Measurements from ENCODE around the gene ADAMTS20.

Gene ADAMTS20

DNA sequence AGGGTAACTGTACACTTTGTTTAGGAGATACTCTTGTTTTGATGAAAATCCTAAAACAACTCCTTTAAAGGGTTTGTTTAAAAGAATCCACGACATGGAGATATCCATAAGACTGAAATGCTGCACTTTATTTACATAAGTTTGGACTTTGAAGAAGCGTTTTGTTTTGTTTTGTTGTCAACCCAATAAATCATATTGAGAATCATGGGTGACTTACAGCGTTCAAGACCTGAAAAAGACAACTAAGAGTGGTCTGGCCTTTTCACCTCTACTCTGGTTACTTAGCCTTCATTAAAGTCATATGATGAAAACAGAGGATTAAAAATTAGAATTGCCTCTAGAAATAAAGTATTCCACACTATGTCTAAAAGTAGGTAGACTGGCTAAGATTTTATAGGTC is 234.8 kb downstream of the ADAMTS20 start:
- no peak for DNase-seq (ENCODE audit: low read depth in 2 of 2, low spot score in 1 of 2)

DNA sequence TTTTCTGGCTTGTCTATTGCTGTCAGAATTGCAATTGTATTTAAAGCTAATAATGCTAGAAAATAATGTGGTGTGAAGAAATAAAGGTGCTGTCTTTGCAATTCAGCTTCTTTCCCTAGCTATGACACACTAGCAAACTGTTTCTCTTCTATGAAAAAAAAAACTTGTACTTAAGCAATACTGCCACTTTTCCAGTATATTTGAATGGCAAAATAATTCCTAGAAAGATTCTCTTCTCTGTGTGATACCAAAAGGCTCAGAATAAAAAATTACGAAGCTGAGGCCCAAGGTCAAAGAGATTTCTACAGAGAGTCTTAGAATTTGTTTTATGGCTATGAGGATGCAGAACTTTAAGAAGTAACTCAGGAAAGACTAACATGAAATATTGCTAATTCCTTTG is 235.5 kb downstream of the ADAMTS20 start:
- DNase-seq (ENCODE audit: low read depth in 2 of 2, low spot score in 1 of 2) = no peak

DNA sequence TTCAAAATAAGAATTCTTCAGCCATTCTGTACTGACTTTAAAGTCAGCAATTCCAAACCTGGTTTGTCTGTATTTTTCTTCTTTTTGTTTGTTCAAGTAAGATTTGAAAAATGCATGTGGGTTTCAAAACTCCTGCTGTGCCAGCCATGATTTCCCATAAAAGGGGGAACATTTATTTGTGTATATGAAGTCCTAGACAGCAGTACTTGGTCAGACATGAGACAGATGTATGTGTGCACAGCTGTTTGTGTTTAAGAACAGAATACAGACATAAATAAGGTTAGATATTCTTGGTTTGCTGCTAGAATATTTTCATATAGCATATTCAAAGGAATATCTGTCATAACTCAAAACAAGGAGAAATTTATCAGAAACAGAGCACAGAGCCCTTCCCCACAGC is 236.0 kb downstream of the ADAMTS20 start:
- no peak for DNase-seq (ENCODE audit: low read depth in 2 of 2, low spot score in 1 of 2)

DNA sequence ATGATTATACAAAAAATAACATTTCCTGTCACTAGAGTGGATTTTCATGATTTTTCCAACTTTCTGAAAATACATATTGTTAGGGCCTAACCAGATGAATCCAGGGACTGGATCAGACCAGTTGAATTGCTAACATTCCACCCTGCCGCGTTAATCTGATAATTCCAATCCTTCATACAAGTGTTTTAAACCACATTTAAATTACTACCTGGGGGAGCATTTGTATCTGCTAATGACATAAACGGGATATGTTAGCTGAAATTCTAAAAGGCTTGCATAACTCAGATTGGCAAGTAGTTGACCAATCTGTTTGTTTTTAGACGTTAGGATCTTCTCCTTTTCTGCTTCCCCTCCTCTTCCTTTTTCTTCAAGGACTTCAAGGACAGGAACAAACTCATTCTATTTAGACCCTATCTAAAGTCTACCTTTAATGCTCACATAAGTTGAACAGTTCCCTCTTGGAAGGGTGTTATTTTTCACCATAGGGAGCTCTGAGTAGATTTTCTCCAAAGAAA is 239.0 kb downstream of the ADAMTS20 start:
- no peak for DNase-seq (ENCODE audit: low read depth in 2 of 2, low spot score in 1 of 2)

DNA sequence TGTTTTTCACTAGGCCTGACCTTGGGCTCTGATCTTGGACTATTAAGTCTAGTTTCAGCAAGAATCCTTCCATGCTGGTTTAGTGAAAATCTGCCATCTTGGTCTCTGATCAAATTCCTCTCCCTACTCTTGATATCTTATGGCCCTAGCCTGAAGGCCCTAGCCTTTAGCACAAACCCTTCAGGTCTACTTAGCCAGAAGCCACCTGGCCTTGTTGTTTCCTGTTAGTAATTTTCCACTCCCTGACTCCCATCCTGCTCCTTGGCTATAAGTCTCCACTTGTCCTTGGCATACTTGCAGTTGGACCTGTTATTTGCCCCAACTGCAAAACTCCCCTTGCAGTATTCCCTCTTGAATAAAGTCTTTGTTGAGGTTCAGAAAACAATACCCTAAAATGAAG is 241.4 kb downstream of the ADAMTS20 start:
- no peak for DNase-seq (ENCODE audit: low read depth in 2 of 2, low spot score in 1 of 2)

DNA sequence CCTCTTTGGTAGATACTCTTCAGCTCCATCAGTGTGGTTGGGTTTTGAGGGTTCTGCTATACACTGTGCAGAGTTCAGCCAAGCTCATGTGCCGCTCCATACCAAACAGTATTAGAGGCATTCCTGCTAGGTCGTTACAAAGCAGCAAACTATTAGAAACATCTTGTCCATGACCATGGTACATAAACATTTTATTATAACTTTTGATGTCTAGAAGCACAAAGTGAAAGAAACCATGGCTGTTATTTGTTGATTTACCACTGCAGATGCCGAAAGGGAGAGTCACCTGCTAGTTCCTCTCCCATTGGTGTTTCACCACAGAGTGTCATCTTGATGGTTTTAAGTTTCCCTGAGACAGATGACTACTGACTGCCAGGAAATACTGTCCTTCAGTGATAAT is 242.0 kb downstream of the ADAMTS20 start:
- no peak for DNase-seq (ENCODE audit: low read depth in 2 of 2, low spot score in 1 of 2)

DNA sequence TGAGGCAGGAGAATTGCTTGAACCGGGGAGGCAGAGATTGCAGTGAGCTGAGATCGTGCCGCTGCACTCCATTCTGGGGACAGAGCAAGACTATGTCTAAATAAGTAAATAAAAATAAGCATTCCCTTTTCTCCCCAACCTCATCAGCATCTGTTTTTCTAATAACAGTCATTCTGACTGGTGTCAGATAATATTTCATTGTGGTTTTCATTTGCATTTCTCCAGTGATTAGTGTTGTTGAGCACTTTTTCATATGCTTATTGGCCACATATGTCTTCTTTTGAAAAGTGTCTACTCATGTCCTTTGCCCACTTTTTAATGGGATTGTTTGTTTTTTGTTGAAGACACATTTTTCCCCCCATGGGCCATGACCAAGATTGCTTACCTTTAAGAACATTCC is 243.2 kb downstream of the ADAMTS20 start:
- no peak for DNase-seq (ENCODE audit: low read depth in 2 of 2, low spot score in 1 of 2)

DNA sequence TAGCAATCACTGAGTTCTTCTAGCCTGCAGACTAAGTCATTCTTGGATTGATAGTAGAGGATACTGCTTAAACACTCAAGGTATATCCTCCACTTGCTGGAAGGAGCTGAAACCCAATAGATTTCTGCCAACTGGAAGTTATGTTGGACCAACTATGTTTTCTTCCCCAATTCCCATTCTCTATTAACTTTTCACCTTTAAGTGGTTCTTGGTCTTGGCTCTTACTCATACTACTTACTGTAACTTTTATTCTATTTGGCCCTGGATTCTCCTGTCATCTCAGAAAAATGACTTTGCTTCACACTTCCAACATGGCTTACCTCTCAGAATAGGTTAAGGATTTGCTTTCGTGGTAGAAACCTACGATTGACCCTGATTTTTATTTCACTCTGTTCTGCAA is 244.9 kb downstream of the ADAMTS20 start:
- DNase-seq (ENCODE audit: low read depth in 2 of 2, low spot score in 1 of 2) = no peak

DNA sequence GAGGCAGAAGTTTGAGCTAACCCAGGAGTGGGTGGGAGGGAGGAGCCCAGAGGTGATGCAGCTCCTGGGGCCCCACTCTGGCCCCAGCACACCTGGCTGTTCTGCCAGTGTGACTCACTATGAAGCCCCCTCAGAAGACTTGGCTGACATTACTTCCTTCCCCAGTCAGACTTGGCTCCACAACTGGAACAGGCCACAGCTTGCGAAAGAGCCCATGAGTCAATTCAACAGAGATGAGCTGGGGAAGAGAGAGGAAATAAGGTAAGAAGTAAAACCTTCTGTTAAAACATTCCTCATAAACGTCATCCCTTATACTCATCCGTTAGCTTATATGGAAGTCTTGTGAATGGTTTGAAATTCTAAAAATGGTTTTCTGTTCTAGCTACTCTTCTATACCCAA is 245.9 kb downstream of the ADAMTS20 start:
- DNase-seq (ENCODE audit: low read depth in 2 of 2, low spot score in 1 of 2) = no peak

DNA sequence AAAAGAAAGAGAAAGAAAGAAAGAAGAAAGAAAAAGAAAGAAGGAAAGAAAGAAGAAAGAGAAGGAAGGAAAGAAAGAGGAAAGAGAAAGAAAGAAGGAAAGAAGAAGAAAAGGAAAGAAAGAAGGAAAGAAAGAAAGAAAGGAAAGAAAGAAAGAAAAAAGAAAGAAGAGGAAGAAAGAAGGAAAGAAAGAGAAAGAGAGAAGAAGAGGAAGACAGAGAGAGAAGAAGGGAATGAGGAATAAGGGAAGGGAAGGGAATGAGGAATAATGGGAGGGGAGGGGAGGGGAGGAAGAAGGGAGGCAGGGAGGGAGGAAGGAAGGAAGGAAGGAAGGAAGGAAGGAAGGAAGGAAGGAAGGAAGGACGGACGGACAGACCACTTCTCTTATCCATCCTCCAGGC is 246.9 kb downstream of the ADAMTS20 start:
- no peak for DNase-seq (ENCODE audit: low read depth in 2 of 2, low spot score in 1 of 2)
